Smooth muscle cell of the brain vasculature (primary cell): ENCODE measurements around the gene SIPA1L3.

Source experiments
- DNase-seq: peaks from one replicate; pipeline ENCODE4 v3.0.0-alpha.2; 2012; ENCODE audit warnings: low read depth, low spot score

The SIPA1L3 gene

GRCh38 chr19:37977391-37977790 lies 70.4 kb downstream of the SIPA1L3 start:
- no peak for DNase-seq

- DNase-seq, result no peak
Measured at GRCh38 chr19:37977992-37978391, 71.0 kb downstream of the SIPA1L3 start.

- no peak for DNase-seq
Measured at GRCh38 chr19:37979547-37980082, 72.6 kb downstream of the SIPA1L3 start.

- no peak for DNase-seq
Measured at GRCh38 chr19:37980419-37981170, 73.6 kb downstream of the SIPA1L3 start.

GRCh38 chr19:37981785-37982475 lies 74.9 kb downstream of the SIPA1L3 start:
- DNase-seq, result no peak

- DNase-seq, result no peak
Measured at GRCh38 chr19:37982655-37983054, 75.6 kb downstream of the SIPA1L3 start.

GRCh38 chr19:37983153-37983552 lies 76.1 kb downstream of the SIPA1L3 start:
- DNase-seq, result no peak

- no peak for DNase-seq
Measured at GRCh38 chr19:37983916-37984315, 76.9 kb downstream of the SIPA1L3 start.

GRCh38 chr19:37986048-37986750 lies 79.2 kb downstream of the SIPA1L3 start:
- DNase-seq, result no peak

- no peak for DNase-seq
Measured at GRCh38 chr19:37987356-37988332, 80.6 kb downstream of the SIPA1L3 start.

GRCh38 chr19:37988758-37989635 lies 82.0 kb downstream of the SIPA1L3 start:
- no peak for DNase-seq

GRCh38 chr19:37989855-37990254 lies 82.8 kb downstream of the SIPA1L3 start:
- no peak for DNase-seq

- no peak for DNase-seq
Measured at GRCh38 chr19:37990362-37990761, 83.4 kb downstream of the SIPA1L3 start.

- DNase-seq, result no peak
Measured at GRCh38 chr19:37991176-37991835, 84.3 kb downstream of the SIPA1L3 start.

GRCh38 chr19:37991841-37992248 lies 84.8 kb downstream of the SIPA1L3 start:
- DNase-seq, result no peak

- no peak for DNase-seq
Measured at GRCh38 chr19:37992761-37993160, 85.8 kb downstream of the SIPA1L3 start.

- DNase-seq, result no peak
Measured at GRCh38 chr19:37994823-37995130, 87.8 kb downstream of the SIPA1L3 start.

- no peak for DNase-seq
Measured at GRCh38 chr19:37995346-37995745, 88.3 kb downstream of the SIPA1L3 start.

- DNase-seq, result no peak
Measured at GRCh38 chr19:37997911-37998344, 90.9 kb downstream of the SIPA1L3 start.
